ENCODE measurements around the gene TMEM108.

TMEM108 gene

GRCh38 chr3:133058243-133058642 is 20.1 kb downstream of the TMEM108 start:
- DNase-seq, result no peak
- no peak overlapping the region for H3K14ac ChIP-seq (ENCODE audit: low read length)
- no CpG with 5 or more reads among the region's 4 CpGs for WGBS (ENCODE audit: extremely low coverage, insufficient coverage, insufficient read length)

GRCh38 chr3:133058831-133059230 is 20.6 kb downstream of the TMEM108 start:
- Histone ChIP-seq H3K4ac (ENCODE audit: low read depth, low read length) (no peak overlapping the region), H2AFZ (ENCODE audit: insufficient read depth, low read length, poor library complexity) (no peak overlapping the region), H3K14ac (ENCODE audit: low read length) (no peak overlapping the region), H3K27ac (ENCODE audit: low read depth, low read length) (no peak overlapping the region), H2BK5ac (ENCODE audit: low read depth, low read length, poor library complexity) (no peak overlapping the region), H3K23ac (ENCODE audit: low read length) (no peak overlapping the region), H3K36me3 (ENCODE audit: control insufficient read depth in 1 of 2, insufficient read depth in 2 of 2, low read length in 2 of 2) (no peaks in the 10 kb centered on the region), H2AK5ac (ENCODE audit: low read length) (no peak overlapping the region), H4K12ac (ENCODE audit: low read depth, low read length) (no peak overlapping the region), H2BK12ac (ENCODE audit: low read length) (no peak overlapping the region), H3K9ac (ENCODE audit: low read length) (no peak overlapping the region), H3K79me2 (ENCODE audit: control insufficient read depth, insufficient read depth, low read length, poor library complexity) (no peaks in the 10 kb centered on the region), H3K4me3 (ENCODE audit: low read depth, low read length) (no peak overlapping the region), H3K79me1 (ENCODE audit: low read length) (no peaks in the 10 kb centered on the region), H3K4me2 (ENCODE audit: low read length) (no peak overlapping the region), H3K18ac (ENCODE audit: low read length) (no peak overlapping the region), H4K8ac (ENCODE audit: low read depth, low read length) (no peak overlapping the region), H3K27me3 (ENCODE audit: insufficient read depth, low read length) (no peaks in the 10 kb centered on the region), H2BK120ac (ENCODE audit: insufficient read depth, low read length, poor library complexity) (no peak overlapping the region), H3K4me1 (ENCODE audit: control insufficient read depth in 1 of 2, insufficient read depth in 2 of 2, low read length in 2 of 2) (no peaks in the 10 kb centered on the region), H3K9me3 (ENCODE audit: insufficient read depth, low read depth, low read length) (no peaks in the 10 kb centered on the region), H4K91ac (ENCODE audit: low read depth, low read length) (no peak overlapping the region)
- peak; percentile 88 to 93 for DNase-seq
- no CpG with 5 or more reads among the region's 6 CpGs for WGBS (ENCODE audit: extremely low coverage, insufficient coverage, insufficient read length)

More at GRCh38 chr3:133058243-133058642, 20.1 kb downstream of the TMEM108 start:
- H3K9me3 ChIP-seq (ENCODE audit: insufficient read depth, low read depth, low read length), result no peaks in the 10 kb centered on the region
- H3K79me2 ChIP-seq (ENCODE audit: control insufficient read depth, insufficient read depth, low read length, poor library complexity), result no peaks in the 10 kb centered on the region
- no peak overlapping the region for H3K4ac ChIP-seq (ENCODE audit: low read depth, low read length)
- H4K91ac ChIP-seq (ENCODE audit: low read depth, low read length), result no peak overlapping the region
- no peak overlapping the region for H3K18ac ChIP-seq (ENCODE audit: low read length)
- no peak overlapping the region for H2BK120ac ChIP-seq (ENCODE audit: insufficient read depth, low read length, poor library complexity)
- H3K4me2 ChIP-seq (ENCODE audit: low read length), result no peak overlapping the region
- H3K4me1 ChIP-seq (ENCODE audit: control insufficient read depth in 1 of 2, insufficient read depth in 2 of 2, low read length in 2 of 2), result no peaks in the 10 kb centered on the region
- no peak overlapping the region for H2BK12ac ChIP-seq (ENCODE audit: low read length)
- H3K23ac ChIP-seq (ENCODE audit: low read length), result no peak overlapping the region
- no peak overlapping the region for H4K8ac ChIP-seq (ENCODE audit: low read depth, low read length)
- no peak overlapping the region for H2BK5ac ChIP-seq (ENCODE audit: low read depth, low read length, poor library complexity)
- H2AK5ac ChIP-seq (ENCODE audit: low read length), result no peak overlapping the region
- no peak overlapping the region for H3K27ac ChIP-seq (ENCODE audit: low read depth, low read length)
- H3K4me3 ChIP-seq (ENCODE audit: low read depth, low read length), result no peak overlapping the region
- no peak overlapping the region for H4K12ac ChIP-seq (ENCODE audit: low read depth, low read length)
- no peak overlapping the region for H3K9ac ChIP-seq (ENCODE audit: low read length)
- H3K36me3 ChIP-seq (ENCODE audit: control insufficient read depth in 1 of 2, insufficient read depth in 2 of 2, low read length in 2 of 2), result no peaks in the 10 kb centered on the region
- H3K27me3 ChIP-seq (ENCODE audit: insufficient read depth, low read length), result no peaks in the 10 kb centered on the region
- H2AFZ ChIP-seq (ENCODE audit: insufficient read depth, low read length, poor library complexity), result no peak overlapping the region
- H3K79me1 ChIP-seq (ENCODE audit: low read length), result no peaks in the 10 kb centered on the region

- no peaks in the 10 kb centered on the region for H3K27me3 ChIP-seq (ENCODE audit: insufficient read depth, low read length)
- H3K4me1 ChIP-seq (ENCODE audit: control insufficient read depth in 1 of 2, insufficient read depth in 2 of 2, low read length in 2 of 2), result no peaks in the 10 kb centered on the region
- H3K9me3 ChIP-seq (ENCODE audit: insufficient read depth, low read depth, low read length), result no peaks in the 10 kb centered on the region
- H3K36me3 ChIP-seq (ENCODE audit: control insufficient read depth in 1 of 2, insufficient read depth in 2 of 2, low read length in 2 of 2), result no peaks in the 10 kb centered on the region
- H2BK120ac ChIP-seq (ENCODE audit: insufficient read depth, low read length, poor library complexity), result no peak overlapping the region
- no peak overlapping the region for H2AFZ ChIP-seq (ENCODE audit: insufficient read depth, low read length, poor library complexity)
- no peak overlapping the region for H4K12ac ChIP-seq (ENCODE audit: low read depth, low read length)
- no peak overlapping the region for H3K4me3 ChIP-seq (ENCODE audit: low read depth, low read length)
- H3K27ac ChIP-seq (ENCODE audit: low read depth, low read length), result no peak overlapping the region
- WGBS (ENCODE audit: extremely low coverage, insufficient coverage, insufficient read length), result no CpG with 5 or more reads among the region's 7 CpGs
- no peak overlapping the region for H3K23ac ChIP-seq (ENCODE audit: low read length)
- H3K79me1 ChIP-seq (ENCODE audit: low read length), result no peaks in the 10 kb centered on the region
- no peaks in the 10 kb centered on the region for H3K79me2 ChIP-seq (ENCODE audit: control insufficient read depth, insufficient read depth, low read length, poor library complexity)
- H4K91ac ChIP-seq (ENCODE audit: low read depth, low read length), result no peak overlapping the region
- H3K4me2 ChIP-seq (ENCODE audit: low read length), result no peak overlapping the region
- H2BK12ac ChIP-seq (ENCODE audit: low read length), result no peak overlapping the region
- H3K18ac ChIP-seq (ENCODE audit: low read length), result no peak overlapping the region
- H2BK5ac ChIP-seq (ENCODE audit: low read depth, low read length, poor library complexity), result no peak overlapping the region
- no peak overlapping the region for H3K4ac ChIP-seq (ENCODE audit: low read depth, low read length)
- no peak overlapping the region for H3K9ac ChIP-seq (ENCODE audit: low read length)
- no peak overlapping the region for H2AK5ac ChIP-seq (ENCODE audit: low read length)
- DNase-seq, result no peak
- H4K8ac ChIP-seq (ENCODE audit: low read depth, low read length), result no peak overlapping the region
- H3K14ac ChIP-seq (ENCODE audit: low read length), result no peak overlapping the region
Measured at GRCh38 chr3:133065193-133065961, 27.2 kb downstream of the TMEM108 start.

DNA sequence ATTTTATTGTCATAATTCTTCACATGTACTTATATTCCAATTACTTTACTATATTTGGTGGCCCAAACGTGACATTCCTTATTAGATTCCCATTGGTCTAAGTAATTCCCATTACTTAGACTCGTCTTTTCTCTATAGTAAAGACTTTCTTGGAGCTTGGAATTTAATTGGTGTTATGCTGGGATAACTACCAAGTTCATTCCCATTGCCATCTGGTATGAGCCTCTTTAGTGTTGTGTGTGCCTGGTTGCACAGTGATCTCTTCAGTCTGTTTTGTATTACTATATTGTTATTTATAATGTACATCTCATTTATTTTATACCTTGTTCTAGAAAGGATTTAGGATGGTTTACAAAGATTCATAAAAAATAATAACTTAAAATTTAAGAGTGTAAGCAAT is 27.8 kb downstream of the TMEM108 start:
- Histone ChIP-seq H3K27me3 (ENCODE audit: insufficient read depth, low read length) (no peaks in the 10 kb centered on the region), H3K79me2 (ENCODE audit: control insufficient read depth, insufficient read depth, low read length, poor library complexity) (no peaks in the 10 kb centered on the region), H3K18ac (ENCODE audit: low read length) (no peak overlapping the region), H3K27ac (ENCODE audit: low read depth, low read length) (no peak overlapping the region), H4K8ac (ENCODE audit: low read depth, low read length) (no peak overlapping the region), H3K4ac (ENCODE audit: low read depth, low read length) (no peak overlapping the region), H3K14ac (ENCODE audit: low read length) (no peak overlapping the region), H2AK5ac (ENCODE audit: low read length) (no peak overlapping the region), H3K4me3 (ENCODE audit: low read depth, low read length) (no peak overlapping the region), H3K4me1 (ENCODE audit: control insufficient read depth in 1 of 2, insufficient read depth in 2 of 2, low read length in 2 of 2) (no peaks in the 10 kb centered on the region), H2BK5ac (ENCODE audit: low read depth, low read length, poor library complexity) (no peak overlapping the region), H3K23ac (ENCODE audit: low read length) (no peak overlapping the region), H3K9ac (ENCODE audit: low read length) (no peak overlapping the region), H2BK120ac (ENCODE audit: insufficient read depth, low read length, poor library complexity) (no peak overlapping the region), H2BK12ac (ENCODE audit: low read length) (no peak overlapping the region), H2AFZ (ENCODE audit: insufficient read depth, low read length, poor library complexity) (no peak overlapping the region), H3K36me3 (ENCODE audit: control insufficient read depth in 1 of 2, insufficient read depth in 2 of 2, low read length in 2 of 2) (no peaks in the 10 kb centered on the region), H3K9me3 (ENCODE audit: insufficient read depth, low read depth, low read length) (no peaks in the 10 kb centered on the region), H3K79me1 (ENCODE audit: low read length) (no peaks in the 10 kb centered on the region), H4K12ac (ENCODE audit: low read depth, low read length) (no peak overlapping the region), H3K4me2 (ENCODE audit: low read length) (no peak overlapping the region), H4K91ac (ENCODE audit: low read depth, low read length) (no peak overlapping the region)
- no CpG with 5 or more reads among the region's 2 CpGs for WGBS (ENCODE audit: extremely low coverage, insufficient coverage, insufficient read length)
- no peak for DNase-seq

Measured in trophoblast cell (in vitro differentiated cells and primary cell).